Measurements from ENCODE around the gene DYNLL1.

DNA sequence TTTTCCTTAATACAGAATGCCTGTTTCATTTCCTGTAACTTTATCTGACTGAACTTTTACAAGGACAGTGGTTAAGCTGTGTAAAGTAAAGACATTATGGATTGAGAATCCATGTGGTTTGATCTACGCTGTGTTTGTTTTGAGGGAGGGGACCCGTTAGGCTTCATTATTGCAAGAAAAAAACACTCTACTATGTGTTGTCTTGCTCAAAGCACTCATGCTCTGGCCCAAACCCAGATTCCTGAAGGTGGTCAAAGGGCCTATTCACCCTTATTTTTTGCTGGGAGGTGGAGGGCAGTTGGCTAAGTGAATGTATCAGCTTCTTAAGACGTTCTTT lies 50.1 kb downstream of the DYNLL1 start:
- no peak for TF ChIP-seq CTCF (conservative IDR thresholded peaks at IDR 0.05 in 1 of 2, IDR thresholded peaks at IDR 0.05 in 1 of 2; ENCODE audit: low read depth in 1 of 2, low read length in 2 of 2)
- TF ChIP-seq EZH2 (IDR thresholded peaks at IDR 0.05; ENCODE audit: low read length, missing control alignments), result no peak

All from fibroblast of lung (primary cell).